HepG2 (cell line): Measurements from ENCODE around the gene GPAT3. TPM values are rescaled to one million over a fixed set of nuclear protein-coding genes. Genes with fewer than 3 reads are reported as not detected.

Source experiments
- ADNP ChIP-seq: sonication (generic); formaldehyde crosslinking; IDR thresholded peaks from 2 replicates; pipeline ENCODE4 v1.4.0; 2020; ENCODE audit warnings: missing genetic modification reagents
- CBFB ChIP-seq: sonication (generic); formaldehyde crosslinking; IDR thresholded peaks from 2 replicates; pipeline ENCODE4 v1.4.0; 2020; ENCODE audit warnings: missing genetic modification reagents
- DPF2 ChIP-seq: sonication (generic); formaldehyde crosslinking; IDR thresholded peaks from 2 replicates; pipeline ENCODE4 v1.4.0; 2020; ENCODE audit warnings: mild to moderate bottlenecking, low read depth, missing genetic modification reagents, borderline replicate concordance
- FOXM1 ChIP-seq: sonication (generic); formaldehyde crosslinking; IDR thresholded peaks from 2 replicates; pipeline ENCODE4 v1.5.0; 2020; ENCODE audit warnings: missing genetic modification reagents
- HNRNPK ChIP-seq: fragments of 200-400 bp; formaldehyde crosslinking; IDR thresholded peaks from 2 replicates; pipeline ENCODE4 v1.6.1; 2018; ENCODE audit warnings: low read length, low read depth, moderate library complexity, mild to moderate bottlenecking; ENCODE audit not compliant: poor library complexity, severe bottlenecking
- MATR3 ChIP-seq: sonication (generic); formaldehyde crosslinking; IDR thresholded peaks from 2 replicates; pipeline ENCODE4 v1.4.0; 2020; ENCODE audit warnings: missing genetic modification reagents
- MXI1 ChIP-seq: IDR thresholded peaks from 3 replicates; pipeline ENCODE4 v1.6.1; 2012; ENCODE audit warnings: low read depth, low read length, inconsistent platforms, borderline replicate concordance
- NBN ChIP-seq: fragments of 450-650 bp; conservative IDR thresholded peaks from 2 replicates; pipeline ENCODE4 v1.6.1; 2017
- NFRKB ChIP-seq: fragments of 450-650 bp; IDR thresholded peaks from 2 replicates; pipeline ENCODE4 v1.6.1; 2017
- POGZ ChIP-seq: sonication (generic); formaldehyde crosslinking; IDR thresholded peaks from 2 replicates; pipeline ENCODE4 v1.4.0; 2020; ENCODE audit warnings: mild to moderate bottlenecking, missing genetic modification reagents
- SOX13 ChIP-seq, 3 experiments: fragments of 450-650 bp in 1 of 3; sonication (generic) in 1 of 3; formaldehyde crosslinking in 1 of 3; IDR thresholded peaks in 2 of 3; conservative IDR thresholded peaks in 1 of 3; 2 replicates each; pipeline versions ENCODE4 v1.5.0 to v1.6.1; 2016 to 2020; ENCODE audit warnings: antibody characterized with exemption in 1 of 3, mild to moderate bottlenecking in 1 of 3, missing compliant biosample characterization in 1 of 3, missing genetic modification reagents in 1 of 3, moderate library complexity in 1 of 3
- TEAD2 ChIP-seq: sonication (generic); formaldehyde crosslinking; IDR thresholded peaks from 2 replicates; pipeline ENCODE4 v1.9.0; 2021; ENCODE audit warnings: missing genetic modification reagents
- TP53 ChIP-seq: sonication (generic); formaldehyde crosslinking; conservative IDR thresholded peaks from 2 replicates; pipeline ENCODE4 v1.4.0; 2020; ENCODE audit warnings: missing genetic modification reagents
- TRAFD1 ChIP-seq: sonication (generic); formaldehyde crosslinking; IDR thresholded peaks from 2 replicates; pipeline ENCODE4 v1.5.1; 2020; ENCODE audit warnings: missing genetic modification reagents, mild to moderate bottlenecking, borderline replicate concordance
- YEATS4 ChIP-seq: sonication (generic); formaldehyde crosslinking; IDR thresholded peaks from 2 replicates; pipeline ENCODE4 v1.4.0; 2020; ENCODE audit warnings: missing genetic modification reagents, borderline replicate concordance
- ZMAT5 ChIP-seq: sonication (generic); formaldehyde crosslinking; IDR thresholded peaks from 2 replicates; pipeline ENCODE4 v1.5.0; 2020; ENCODE audit warnings: mild to moderate bottlenecking, low read depth, missing genetic modification reagents, borderline replicate concordance
- ZNF276 ChIP-seq: sonication (generic); formaldehyde crosslinking; IDR thresholded peaks from 2 replicates; pipeline ENCODE4 v1.4.0; 2020; ENCODE audit warnings: mild to moderate bottlenecking, low read depth, missing genetic modification reagents
- ZNF382 ChIP-seq: sonication (generic); formaldehyde crosslinking; IDR thresholded peaks from 2 replicates; pipeline ENCODE4 v1.5.0; 2020; ENCODE audit warnings: missing genetic modification reagents, mild to moderate bottlenecking, borderline replicate concordance
- ZNF431 ChIP-seq: sonication (generic); formaldehyde crosslinking; IDR thresholded peaks from 2 replicates; pipeline ENCODE4 v1.9.0; 2022; ENCODE audit warnings: missing genetic modification reagents, low read depth, mild to moderate bottlenecking, borderline replicate concordance
- ZNF577 ChIP-seq: sonication (generic); formaldehyde crosslinking; IDR thresholded peaks from 2 replicates; pipeline ENCODE4 v1.4.0; 2020; ENCODE audit warnings: mild to moderate bottlenecking, low read depth, missing genetic modification reagents, borderline replicate concordance
- ZNF614 ChIP-seq: IDR thresholded peaks from 2 replicates; pipeline ENCODE4 v1.6.1; 2018; ENCODE audit warnings: missing biosample characterization, missing genetic modification reagents, inconsistent platforms, borderline replicate concordance
- ZNF773 ChIP-seq: sonication (generic); formaldehyde crosslinking; IDR thresholded peaks from 2 replicates; pipeline ENCODE4 v1.4.0; 2020; ENCODE audit warnings: missing genetic modification reagents, borderline replicate concordance
- polyA plus RNA-seq, 8 experiments: library from polyadenylated mRNA; depleted of rRNA in 3 of 8; stranded (reverse) in 7 of 8; unstranded in 1 of 8; fragments of >200 nt; fragmentation: Illumina TruSeq in 4 of 8; extraction: Trizol in 4 of 8; gene quantifications; 2 replicates each; pipeline versions ENCODE4 v1.2.1 to v1.2.3, GENCODE V29; 2011 to 2016; ENCODE audit warnings: low read depth in 4 of 8, missing spikeins in 1 of 8, mixed read lengths in 1 of 8; ENCODE audit not compliant: insufficient read depth in 1 of 8
- total RNA-seq, 5 experiments: library from RNA; depleted of rRNA; stranded (reverse); fragments of >200 nt; fragmentation: Illumina TruSeq; extraction: Trizol; gene quantifications; 2 replicates each; pipeline ENCODE4 v1.2.3, GENCODE V29; 2016; ENCODE audit warnings: low read depth in 1 of 5
- TF ChIP-seq, protein P1 (sequence below): IDR thresholded peaks from 2 replicates; pipeline ENCODE4 v1.6.1; 2012; ENCODE audit warnings: low read length, improper control_type of control experiment

GPAT3 gene
- total and polyA plus RNA-seq, 2 of the 13 experiments (the other 11 are each of a cell fraction or from before 2014, with no cell fraction given): 2.4 to 2.6 TPM

DNA sequence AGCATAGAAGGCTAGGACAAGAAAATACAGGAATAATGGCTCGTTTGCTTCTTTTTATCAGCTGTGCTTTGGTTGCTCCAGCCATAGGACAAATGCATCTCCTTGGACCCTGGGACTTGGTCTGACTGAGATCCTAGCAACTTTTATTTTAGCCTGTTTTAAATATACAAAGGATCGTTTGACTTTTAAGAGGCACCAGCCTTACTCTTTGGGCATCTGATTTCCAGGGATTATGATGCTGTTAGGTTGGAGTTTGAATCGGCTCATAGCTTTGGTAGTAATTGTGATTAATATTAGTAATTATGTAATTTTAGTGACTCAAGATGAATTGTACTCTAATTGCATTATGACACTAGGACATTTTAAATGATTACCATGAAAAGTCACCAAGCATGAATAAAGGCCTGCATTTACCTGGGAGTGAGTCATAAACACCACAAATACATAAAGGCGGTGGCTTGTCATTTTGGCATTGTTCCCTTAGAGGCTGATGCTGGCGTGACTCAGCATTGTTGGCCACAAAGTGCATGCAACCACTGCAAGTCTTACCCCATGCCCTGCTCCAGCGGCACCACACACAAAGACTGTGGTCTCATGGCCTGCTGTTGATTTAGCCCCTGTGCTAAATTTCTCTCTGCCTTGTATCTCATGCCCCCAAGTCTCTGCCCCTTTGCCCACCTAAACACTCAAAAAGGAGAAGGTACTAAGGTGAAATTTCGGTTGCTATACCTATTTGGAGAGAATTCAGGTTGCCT, 12.4 kb downstream of the GPAT3 start (continued):
- TF ChIP-seq, protein P1, sequence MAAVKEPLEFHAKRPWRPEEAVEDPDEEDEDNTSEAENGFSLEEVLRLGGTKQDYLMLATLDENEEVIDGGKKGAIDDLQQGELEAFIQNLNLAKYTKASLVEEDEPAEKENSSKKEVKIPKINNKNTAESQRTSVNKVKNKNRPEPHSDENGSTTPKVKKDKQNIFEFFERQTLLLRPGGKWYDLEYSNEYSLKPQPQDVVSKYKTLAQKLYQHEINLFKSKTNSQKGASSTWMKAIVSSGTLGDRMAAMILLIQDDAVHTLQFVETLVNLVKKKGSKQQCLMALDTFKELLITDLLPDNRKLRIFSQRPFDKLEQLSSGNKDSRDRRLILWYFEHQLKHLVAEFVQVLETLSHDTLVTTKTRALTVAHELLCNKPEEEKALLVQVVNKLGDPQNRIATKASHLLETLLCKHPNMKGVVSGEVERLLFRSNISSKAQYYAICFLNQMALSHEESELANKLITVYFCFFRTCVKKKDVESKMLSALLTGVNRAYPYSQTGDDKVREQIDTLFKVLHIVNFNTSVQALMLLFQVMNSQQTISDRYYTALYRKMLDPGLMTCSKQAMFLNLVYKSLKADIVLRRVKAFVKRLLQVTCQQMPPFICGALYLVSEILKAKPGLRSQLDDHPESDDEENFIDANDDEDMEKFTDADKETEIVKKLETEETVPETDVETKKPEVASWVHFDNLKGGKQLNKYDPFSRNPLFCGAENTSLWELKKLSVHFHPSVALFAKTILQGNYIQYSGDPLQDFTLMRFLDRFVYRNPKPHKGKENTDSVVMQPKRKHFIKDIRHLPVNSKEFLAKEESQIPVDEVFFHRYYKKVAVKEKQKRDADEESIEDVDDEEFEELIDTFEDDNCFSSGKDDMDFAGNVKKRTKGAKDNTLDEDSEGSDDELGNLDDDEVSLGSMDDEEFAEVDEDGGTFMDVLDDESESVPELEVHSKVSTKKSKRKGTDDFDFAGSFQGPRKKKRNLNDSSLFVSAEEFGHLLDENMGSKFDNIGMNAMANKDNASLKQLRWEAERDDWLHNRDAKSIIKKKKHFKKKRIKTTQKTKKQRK: no peak
- TF ChIP-seq TP53 (CRISPR knock-in tag) (no peak), TEAD2 (CRISPR knock-in tag) (no peak), NBN (no peak), ZNF577 (CRISPR knock-in tag) (no peak), MXI1 (peak; percentile 54; the same call in 1 of the 3 replicates), ZNF431 (CRISPR knock-in tag) (no peak), ZNF614 (CRISPR knock-in tag) (no peak), MATR3 (no peak), FOXM1 (CRISPR knock-in tag) (no peak), CBFB (CRISPR knock-in tag) (no peak), DPF2 (CRISPR knock-in tag) (no peak), ZNF276 (CRISPR knock-in tag) (no peak), ZMAT5 (no peak), ZNF382 (CRISPR knock-in tag) (no peak), NFRKB (no peak), HNRNPK (no peak), POGZ (CRISPR knock-in tag) (no peak), SOX13 (IDR thresholded peaks at IDR 0.05) (0 out of 2 replicates have a peak, but pooled peaks have one; percentile 37), SOX13 (CRISPR knock-in tag; conservative IDR thresholded peaks at IDR 0.05 in 1 of 2, IDR thresholded peaks at IDR 0.05 in 1 of 2) (peak in 1 of 2 experiments; percentile 77; a peak in 2 of 4 replicates), YEATS4 (CRISPR knock-in tag) (no peak), TRAFD1 (CRISPR knock-in tag) (no peak), ADNP (CRISPR knock-in tag) (no peak), ZNF773 (no peak)
